HEK293 (cell line): ENCODE measurements around the gene MRPL28.

Experiments used
- AEBP2 ChIP-seq: fragments of 450-650 bp; formaldehyde crosslinking; IDR thresholded peaks from 2 replicates; pipeline ENCODE4 v1.5.1; 2016; ENCODE audit warnings: missing biosample characterization, missing genetic modification characterization, borderline replicate concordance
- BCL6B ChIP-seq: fragments of 450-650 bp; formaldehyde crosslinking; IDR thresholded peaks from 2 replicates; pipeline ENCODE4 v1.5.1; 2017; ENCODE audit warnings: missing biosample characterization, missing genetic modification characterization
- GLI4 ChIP-seq: fragments of 450-650 bp; formaldehyde crosslinking; IDR thresholded peaks from 2 replicates; pipeline ENCODE4 v1.5.1; 2016; ENCODE audit warnings: missing biosample characterization, missing genetic modification characterization
- KLF16 ChIP-seq: fragments of 450-650 bp; formaldehyde crosslinking; IDR thresholded peaks from 2 replicates; pipeline ENCODE4 v1.5.1; 2017; ENCODE audit warnings: missing biosample characterization, missing genetic modification characterization
- OSR2 ChIP-seq: fragments of 450-650 bp; formaldehyde crosslinking; IDR thresholded peaks from 2 replicates; pipeline ENCODE4 v1.5.1; 2016; ENCODE audit warnings: missing biosample characterization, missing genetic modification characterization
- PRDM10 ChIP-seq: fragments of 450-650 bp; formaldehyde crosslinking; IDR thresholded peaks from 2 replicates; pipeline ENCODE4 v1.5.1; 2016; ENCODE audit warnings: missing biosample characterization, missing genetic modification characterization
- REST ChIP-seq: fragments of 450-650 bp; formaldehyde crosslinking; IDR thresholded peaks from 2 replicates; pipeline ENCODE4 v1.5.1; 2016; ENCODE audit warnings: missing biosample characterization, missing genetic modification characterization
- SALL2 ChIP-seq: fragments of 450-650 bp; formaldehyde crosslinking; IDR thresholded peaks from 2 replicates; pipeline ENCODE4 v1.5.0; 2017; ENCODE audit warnings: missing biosample characterization, mild to moderate bottlenecking, missing genetic modification characterization, borderline replicate concordance
- SP3 ChIP-seq: fragments of 450-650 bp; formaldehyde crosslinking; IDR thresholded peaks from 2 replicates; pipeline ENCODE4 v1.5.1; 2016; ENCODE audit warnings: missing biosample characterization, missing genetic modification characterization
- ZBTB17 ChIP-seq: fragments of 450-650 bp; formaldehyde crosslinking; IDR thresholded peaks from 2 replicates; pipeline ENCODE4 v1.5.1; 2016; ENCODE audit warnings: missing biosample characterization, missing genetic modification characterization
- ZBTB8A ChIP-seq: fragments of 450-650 bp; formaldehyde crosslinking; IDR thresholded peaks from 2 replicates; pipeline ENCODE4 v1.5.1; 2016; ENCODE audit warnings: missing biosample characterization, missing genetic modification characterization
- ZEB2 ChIP-seq: fragments of 450-650 bp; formaldehyde crosslinking; IDR thresholded peaks from 2 replicates; pipeline ENCODE4 v1.5.1; 2016; ENCODE audit warnings: missing biosample characterization, missing genetic modification characterization
- ZFHX2 ChIP-seq: fragments of 450-650 bp; formaldehyde crosslinking; conservative IDR thresholded peaks from 2 replicates; pipeline ENCODE4 v1.5.1; 2016; ENCODE audit warnings: missing biosample characterization, missing genetic modification characterization
- ZFP3 ChIP-seq: fragments of 450-650 bp; formaldehyde crosslinking; IDR thresholded peaks from 2 replicates; pipeline ENCODE4 v1.5.1; 2016; ENCODE audit warnings: low read depth, missing biosample characterization, missing genetic modification characterization
- ZFP37 ChIP-seq: fragments of 450-650 bp; formaldehyde crosslinking; IDR thresholded peaks from 2 replicates; pipeline ENCODE4 v1.5.1; 2016; ENCODE audit warnings: missing biosample characterization, missing genetic modification characterization
- ZNF184 ChIP-seq: fragments of 450-650 bp; IDR thresholded peaks from 2 replicates; pipeline ENCODE4 v1.5.1; 2018; ENCODE audit warnings: missing biosample characterization, mild to moderate bottlenecking, missing genetic modification characterization
- ZNF223 ChIP-seq: fragments of 450-650 bp; formaldehyde crosslinking; IDR thresholded peaks from 2 replicates; pipeline ENCODE4 v1.5.1; 2016; ENCODE audit warnings: missing biosample characterization, missing genetic modification characterization
- ZNF433 ChIP-seq: fragments of 450-650 bp; formaldehyde crosslinking; IDR thresholded peaks from 2 replicates; pipeline ENCODE4 v1.5.1; 2016; ENCODE audit warnings: missing biosample characterization, missing genetic modification characterization, low read depth
- ZNF449 ChIP-seq: fragments of 450-650 bp; formaldehyde crosslinking; IDR thresholded peaks from 2 replicates; pipeline ENCODE4 v1.5.1; 2017; ENCODE audit warnings: missing biosample characterization, mild to moderate bottlenecking, missing genetic modification characterization, moderate library complexity
- ZNF514 ChIP-seq: fragments of 450-650 bp; formaldehyde crosslinking; IDR thresholded peaks from 2 replicates; pipeline ENCODE4 v1.5.1; 2016; ENCODE audit warnings: missing biosample characterization, missing genetic modification characterization
- ZNF529 ChIP-seq: fragments of 450-650 bp; formaldehyde crosslinking; IDR thresholded peaks from 2 replicates; pipeline ENCODE4 v1.5.1; 2017; ENCODE audit warnings: missing genetic modification characterization, missing biosample characterization; ENCODE audit not compliant: insufficient replicate concordance
- ZNF530 ChIP-seq: fragments of 450-650 bp; formaldehyde crosslinking; IDR thresholded peaks from 2 replicates; pipeline ENCODE4 v1.5.1; 2016; ENCODE audit warnings: low read depth, missing biosample characterization, missing genetic modification characterization
- ZNF623 ChIP-seq: fragments of 450-650 bp; formaldehyde crosslinking; IDR thresholded peaks from 2 replicates; pipeline ENCODE4 v1.5.1; 2016; ENCODE audit warnings: missing biosample characterization, missing genetic modification characterization
- ZNF624 ChIP-seq: fragments of 450-650 bp; formaldehyde crosslinking; IDR thresholded peaks from 2 replicates; pipeline ENCODE4 v1.5.1; 2017; ENCODE audit warnings: missing biosample characterization, missing genetic modification characterization
- ZNF626 ChIP-seq: fragments of 450-650 bp; sonication (Bioruptor Pico); formaldehyde crosslinking; IDR thresholded peaks from 2 replicates; pipeline ENCODE4 v1.5.1; 2018; ENCODE audit warnings: missing biosample characterization, missing genetic modification characterization, inconsistent platforms
- ZNF768 ChIP-seq: fragments of 450-650 bp; formaldehyde crosslinking; IDR thresholded peaks from 2 replicates; pipeline ENCODE4 v1.5.1; 2018; ENCODE audit warnings: missing biosample characterization, mild to moderate bottlenecking, missing genetic modification characterization
- ZNF777 ChIP-seq: fragments of 450-650 bp; formaldehyde crosslinking; IDR thresholded peaks from 2 replicates; pipeline ENCODE4 v1.5.1; 2017; ENCODE audit warnings: missing biosample characterization, missing genetic modification characterization, borderline replicate concordance
- ZSCAN5A ChIP-seq: fragments of 450-650 bp; formaldehyde crosslinking; IDR thresholded peaks from 2 replicates; pipeline ENCODE4 v1.5.1; 2016; ENCODE audit warnings: missing biosample characterization, missing genetic modification characterization

MRPL28 gene

GRCh38 chr16:396605-397004, 26.3 kb upstream of the MRPL28 start (continued):
- 0 out of 2 replicates have a peak, but pooled peaks have one; percentile 19 for TF ChIP-seq REST (tag by site-specific recombination)
- no peak for TF ChIP-seq ZNF623 (tag by site-specific recombination)
- no peak for TF ChIP-seq ZNF624 (tag by site-specific recombination)
- no peak for TF ChIP-seq GLI4
- TF ChIP-seq ZNF449: no peak
- TF ChIP-seq ZFHX2: peak; percentile 66; the same call in 1 of the 2 replicates
- peak; percentile 39; the same call in 1 of the 2 replicates for TF ChIP-seq ZSCAN5A (tag by site-specific recombination)
- TF ChIP-seq ZNF184 (tag by site-specific recombination): no peak
- TF ChIP-seq ZFP3 (tag by site-specific recombination): no peak
- no peak for TF ChIP-seq SALL2
- no peak for TF ChIP-seq ZFP37 (tag by site-specific recombination)
- no peak for TF ChIP-seq ZNF514 (tag by site-specific recombination)
- TF ChIP-seq ZEB2 (tag by site-specific recombination): peak; percentile 81; the same call in 1 of the 2 replicates
- no peak for TF ChIP-seq BCL6B (tag by site-specific recombination)
- TF ChIP-seq PRDM10 (tag by site-specific recombination): 0 out of 2 replicates have a peak, but pooled peaks have one; percentile 6
- TF ChIP-seq ZNF626: no peak
- TF ChIP-seq ZBTB17 (tag by site-specific recombination): 0 out of 2 replicates have a peak, but pooled peaks have one; percentile 56
- TF ChIP-seq ZNF433 (tag by site-specific recombination): no peak
- peak; percentile 67; the same call in 1 of the 2 replicates for TF ChIP-seq ZNF768 (tag by site-specific recombination)
- TF ChIP-seq KLF16 (tag by site-specific recombination): peak; percentile 50; the same call in 1 of the 2 replicates
- TF ChIP-seq ZNF529 (tag by site-specific recombination): no peak
- no peak for TF ChIP-seq AEBP2
- TF ChIP-seq SP3 (tag by site-specific recombination): peak; percentile 55
- no peak for TF ChIP-seq ZNF777 (tag by site-specific recombination)
- TF ChIP-seq ZNF530 (tag by site-specific recombination): no peak
- peak; percentile 83 for TF ChIP-seq ZNF223 (tag by site-specific recombination)
- TF ChIP-seq ZBTB8A (tag by site-specific recombination): peak; percentile 84
- TF ChIP-seq OSR2 (tag by site-specific recombination): no peak
